CD4-positive, alpha-beta T cell treated with Interleukin-21 for 1 hour (primary cell): ENCODE results near the gene LRMDA.

Experiments used
- DNase-seq: peaks from one replicate; pipeline ENCODE4 v3.0.0-alpha.2; 2020

LRMDA gene

DNA sequence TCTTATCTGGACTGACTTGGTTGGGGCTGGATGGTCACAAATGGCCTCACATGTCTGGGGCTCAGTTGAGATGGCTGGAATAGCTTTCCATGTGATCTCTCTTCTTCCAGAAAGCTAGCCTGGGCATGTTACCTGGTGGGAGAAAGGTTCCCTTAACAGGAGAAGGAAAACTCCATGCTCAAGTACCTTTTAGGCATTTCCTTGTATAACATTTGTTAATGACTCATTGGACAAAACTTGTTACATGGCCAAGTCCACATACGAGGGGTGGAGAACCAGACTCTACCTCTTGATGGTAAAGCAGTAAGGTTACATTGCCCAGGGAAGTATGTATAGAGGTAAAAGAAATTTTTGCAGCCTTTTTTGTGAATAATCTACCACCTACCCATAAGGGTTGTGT is 826.4 kb downstream of the LRMDA start:
- no peak for DNase-seq

DNA sequence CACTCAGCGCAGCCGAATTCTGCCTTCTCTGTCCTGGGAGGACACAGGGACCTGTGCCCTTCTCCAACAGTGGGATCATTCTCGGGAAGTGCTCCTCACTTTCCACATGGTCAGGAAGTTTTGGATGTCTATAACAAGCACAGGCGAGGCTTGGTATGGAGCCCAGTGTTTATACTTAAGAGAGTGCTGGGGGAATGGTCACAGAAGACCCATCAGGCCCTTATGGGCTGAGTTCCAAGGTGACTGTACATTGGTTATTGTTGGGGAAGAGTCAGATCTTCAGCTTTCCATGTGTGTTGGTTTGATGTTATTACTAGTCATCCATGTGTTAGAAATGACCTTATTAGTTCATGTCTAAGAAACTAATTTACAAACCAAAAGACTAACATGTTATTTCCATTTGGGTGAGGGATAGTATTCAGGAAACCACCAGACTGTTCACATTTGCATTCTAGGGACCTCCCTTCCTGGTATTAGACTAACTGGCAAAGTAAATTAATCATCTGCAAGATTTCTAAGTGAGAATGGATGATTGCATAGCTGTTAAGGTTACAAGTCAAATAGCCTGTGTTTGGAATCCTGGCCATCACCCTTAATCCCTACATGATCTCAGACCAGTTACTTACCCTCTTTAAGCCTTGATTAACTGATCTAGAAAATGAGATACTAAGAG is 834.2 kb downstream of the LRMDA start:
- DNase-seq: no peak

DNA sequence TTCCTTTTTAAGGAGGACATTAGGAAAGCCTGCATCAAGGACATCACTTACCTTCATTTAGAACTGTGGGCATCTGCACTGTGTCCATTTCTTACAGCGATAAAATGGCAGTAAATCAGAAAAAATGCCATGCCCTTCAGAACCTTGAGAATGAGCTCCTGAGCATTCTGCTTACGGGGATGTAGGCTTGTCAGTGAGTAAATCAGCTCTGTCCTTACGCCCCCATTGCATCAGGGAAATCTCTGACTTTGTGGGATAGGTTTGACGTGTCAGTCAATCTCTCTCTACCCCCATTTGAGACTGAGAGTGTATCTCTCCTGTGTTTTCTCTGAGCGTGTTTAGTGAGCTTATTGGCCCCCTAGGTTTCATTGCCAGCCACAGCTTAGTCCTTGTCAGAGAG is 837.1 kb downstream of the LRMDA start:
- DNase-seq: no peak

DNA sequence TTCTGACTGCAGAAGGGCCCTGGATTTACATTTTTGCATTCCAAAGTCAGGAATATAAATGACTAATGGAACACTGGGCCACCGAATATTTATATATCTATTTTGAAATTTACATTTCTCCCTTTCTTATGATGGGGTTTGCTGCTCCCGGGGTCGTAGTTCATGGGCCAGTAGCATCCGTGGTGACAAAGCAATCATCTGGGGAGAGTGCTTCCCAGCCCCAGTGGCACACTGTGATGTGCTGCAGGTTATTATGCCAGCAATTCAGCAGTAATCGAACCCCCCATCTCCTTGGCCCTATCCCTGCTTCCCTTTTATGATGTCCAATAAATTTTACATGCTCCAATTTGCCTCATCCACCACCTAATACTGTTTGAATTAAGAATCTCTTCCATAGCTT is 837.5 kb downstream of the LRMDA start:
- no peak for DNase-seq

DNA sequence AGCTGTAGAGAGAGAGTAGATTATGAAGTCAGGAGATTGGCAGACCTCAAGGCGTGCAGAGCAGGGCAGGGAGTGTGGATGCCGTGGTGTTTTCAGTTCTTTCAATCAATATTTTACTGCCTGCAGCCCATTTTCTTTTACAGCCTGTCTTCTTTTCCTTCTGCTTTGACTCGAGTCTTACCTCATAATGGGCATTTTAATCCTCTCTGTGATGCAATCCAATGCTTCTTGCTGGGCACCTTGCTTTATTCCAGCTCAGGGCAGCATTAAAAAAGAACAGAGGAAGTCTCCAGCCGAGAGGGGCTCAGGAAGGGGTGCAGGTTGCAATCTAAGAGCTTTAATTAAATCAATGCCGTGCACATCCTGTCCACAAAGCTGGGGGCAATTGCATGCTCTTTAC is 839.0 kb downstream of the LRMDA start:
- no peak for DNase-seq

DNA sequence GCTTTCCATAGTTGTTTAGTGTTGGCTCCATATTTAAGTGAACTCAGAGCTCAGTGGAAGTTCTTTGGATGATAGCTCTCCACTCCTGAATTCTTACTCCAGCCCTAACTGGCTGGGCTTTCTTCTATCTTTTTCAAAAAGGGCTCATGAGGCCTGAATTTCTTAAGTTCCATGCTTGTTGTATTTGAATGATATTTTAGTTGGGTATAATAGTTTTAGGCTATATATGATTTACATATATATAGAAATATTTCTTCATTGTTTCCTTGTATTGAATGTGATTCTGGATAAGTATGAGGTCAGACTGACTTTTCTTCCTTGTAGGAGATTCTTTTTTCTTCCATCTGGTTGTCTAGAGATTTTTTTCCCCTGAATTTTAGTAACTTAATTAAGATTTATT is 843.5 kb downstream of the LRMDA start:
- no peak for DNase-seq

DNA sequence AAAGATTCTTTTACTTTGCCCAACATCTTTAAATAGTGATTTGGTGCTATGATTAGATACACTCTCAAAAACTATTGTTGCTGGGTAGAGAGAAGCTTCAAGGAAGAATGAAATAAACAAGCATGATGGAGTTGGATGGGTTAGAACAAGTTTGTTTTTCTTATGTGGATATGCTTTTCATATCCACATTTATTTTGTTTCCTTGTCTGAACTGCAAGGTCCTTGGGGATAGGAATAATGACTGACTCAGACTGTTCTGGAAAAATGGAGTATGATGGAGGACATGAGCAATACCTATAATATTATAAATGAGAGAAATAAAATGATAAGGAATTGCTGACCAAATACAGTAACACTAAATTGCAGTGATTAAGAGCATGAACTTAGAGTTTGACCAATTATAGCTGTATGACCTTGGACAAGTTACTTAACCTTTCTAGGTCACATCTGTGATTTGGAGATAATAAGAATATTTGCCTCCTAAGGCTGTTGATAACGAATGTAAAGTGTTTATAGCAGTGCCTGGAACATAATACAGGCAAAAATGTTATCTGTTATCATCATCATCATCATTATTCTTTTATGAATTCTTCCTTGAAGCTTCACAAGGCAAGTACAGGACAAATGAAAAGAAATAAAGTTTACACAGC is 847.5 kb downstream of the LRMDA start:
- DNase-seq: no peak

DNA sequence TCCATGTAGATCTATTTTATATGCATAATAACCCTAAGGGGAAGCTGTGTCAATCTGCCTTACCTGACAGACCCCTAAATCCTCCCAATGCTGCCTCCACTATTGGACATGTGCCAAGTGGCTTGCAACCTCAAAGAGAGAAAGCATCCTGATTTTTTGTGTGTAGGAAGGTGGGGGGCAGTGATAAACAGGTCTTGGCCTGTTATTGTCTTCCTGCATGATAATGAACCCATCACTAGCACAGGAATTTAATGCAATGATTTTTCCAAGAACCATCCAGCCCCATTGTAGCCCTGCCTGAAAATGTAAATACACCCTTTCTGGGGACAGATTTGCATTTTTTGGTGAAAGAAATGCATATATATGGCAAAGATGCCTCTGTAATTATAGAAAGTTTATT is 850.2 kb downstream of the LRMDA start:
- no peak for DNase-seq

DNA sequence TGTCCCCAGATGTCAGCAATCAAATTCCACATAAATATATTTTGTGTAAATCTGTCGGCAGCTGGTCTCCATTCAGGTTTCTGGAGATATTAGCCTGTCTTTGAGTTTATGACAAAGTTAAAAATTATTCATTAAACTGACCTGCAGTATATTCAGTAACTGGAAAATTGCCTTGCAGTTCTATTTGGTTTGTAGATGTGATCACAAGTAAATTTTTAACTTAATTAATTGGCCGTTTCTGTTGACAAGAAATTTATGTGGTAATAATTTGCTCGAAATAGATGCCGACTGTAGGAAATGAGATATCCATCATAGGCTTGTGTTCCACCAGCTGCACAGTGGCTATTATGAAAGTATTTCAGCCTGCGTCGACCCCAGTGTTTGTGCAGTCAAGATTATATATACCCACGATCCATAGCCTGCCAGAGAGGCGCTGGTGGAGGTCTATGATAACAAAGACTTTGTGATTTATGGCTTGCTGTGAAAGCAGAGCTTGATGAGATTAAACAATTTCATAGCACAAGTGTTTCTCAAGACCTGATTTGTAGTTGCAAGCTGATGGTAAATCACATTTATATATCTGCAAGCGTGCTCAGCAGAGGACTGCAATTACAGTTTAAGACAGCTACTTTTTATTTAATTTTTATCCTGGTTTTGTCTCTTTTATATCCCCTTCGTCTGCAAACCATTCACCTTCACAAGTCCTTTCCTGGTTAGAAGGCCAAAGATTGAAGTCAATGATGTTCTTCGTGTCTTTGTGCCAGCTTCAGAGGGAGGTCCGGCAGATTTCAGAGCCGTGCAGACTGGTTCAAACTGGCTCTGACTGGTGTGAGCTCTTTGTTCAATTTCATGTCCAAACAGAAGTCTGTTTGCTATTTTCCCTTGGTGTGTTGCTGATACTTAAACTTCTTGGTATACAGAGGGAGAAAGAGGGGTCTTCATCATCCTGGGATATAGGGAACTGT is 850.9 kb downstream of the LRMDA start:
- no peak for DNase-seq

DNA sequence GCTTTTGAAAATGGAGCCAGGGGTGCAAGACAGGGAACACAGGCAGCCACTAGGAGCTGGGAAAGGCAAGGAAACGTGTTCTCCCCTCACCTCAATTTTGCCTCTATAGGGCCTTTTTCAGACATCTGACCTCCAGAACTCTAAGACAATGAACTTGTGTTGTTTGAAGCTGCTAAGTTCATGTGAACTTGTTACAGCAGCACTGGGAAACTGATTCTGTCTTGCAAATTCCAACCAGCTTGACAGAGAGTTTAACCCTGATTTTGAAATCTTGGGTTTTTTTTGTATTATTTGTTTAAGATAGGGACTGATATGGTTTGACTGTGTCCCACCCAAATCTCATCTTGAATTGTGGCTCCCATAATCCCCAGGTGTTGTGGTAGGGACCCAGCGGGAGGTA is 852.9 kb downstream of the LRMDA start:
- no peak for DNase-seq

DNA sequence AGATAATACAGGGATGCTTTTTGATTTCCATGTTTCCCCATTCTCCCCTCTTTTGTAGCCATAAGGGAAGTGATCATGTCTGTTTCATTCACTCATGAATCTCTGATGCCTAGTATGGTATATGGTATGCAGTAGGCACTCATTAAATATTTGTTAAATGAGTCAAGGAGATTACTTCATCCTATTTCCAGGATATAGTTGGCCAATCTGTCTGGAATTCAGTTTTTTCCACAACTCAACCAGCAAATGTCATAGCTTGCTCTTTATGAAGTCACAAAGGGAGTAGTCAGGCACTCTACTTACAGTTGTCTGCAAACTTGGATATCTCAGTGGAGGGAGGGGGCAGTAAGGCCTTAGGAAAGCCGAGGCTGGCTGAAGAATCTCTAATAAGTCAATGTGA is 853.6 kb downstream of the LRMDA start:
- DNase-seq: no peak

DNA sequence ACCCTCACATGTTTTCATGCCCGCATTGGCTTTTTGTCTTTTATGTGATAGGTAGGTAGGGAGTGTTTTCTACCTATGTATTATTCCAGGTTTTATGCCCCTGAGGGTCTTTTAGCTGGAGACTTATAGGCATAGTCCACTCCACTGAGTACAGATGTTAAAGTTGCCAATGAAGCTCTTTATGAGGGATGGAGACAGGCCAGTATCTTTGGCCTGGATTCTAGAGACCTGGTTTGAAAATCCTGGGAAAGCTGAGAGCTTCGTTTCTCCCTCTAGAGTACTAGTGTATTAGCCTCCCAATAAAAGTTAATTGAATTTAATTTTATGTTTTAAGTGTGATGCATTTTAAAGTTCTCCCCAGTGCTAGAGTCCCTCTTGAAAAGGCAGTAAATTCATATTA is 854.1 kb downstream of the LRMDA start:
- DNase-seq: no peak

DNA sequence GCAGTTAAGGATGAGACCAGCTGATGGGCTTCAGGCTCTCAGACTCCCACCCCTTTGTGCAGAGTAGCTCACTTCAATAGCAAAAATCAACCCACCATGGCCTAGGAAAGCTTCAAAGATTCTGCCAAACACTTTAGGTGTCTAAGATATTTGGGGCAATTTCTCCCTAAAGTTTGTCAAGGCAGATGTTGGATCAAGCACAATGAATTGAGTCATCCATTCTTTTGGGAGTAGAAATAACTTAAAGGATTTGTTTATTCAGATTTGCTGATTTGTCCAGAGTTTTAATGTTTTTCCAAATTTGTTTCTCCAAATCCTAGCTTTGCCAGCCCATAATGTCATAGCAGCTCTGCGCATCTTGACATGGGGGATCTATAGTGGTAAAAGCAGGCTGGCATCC is 855.1 kb downstream of the LRMDA start:
- DNase-seq: no peak

DNA sequence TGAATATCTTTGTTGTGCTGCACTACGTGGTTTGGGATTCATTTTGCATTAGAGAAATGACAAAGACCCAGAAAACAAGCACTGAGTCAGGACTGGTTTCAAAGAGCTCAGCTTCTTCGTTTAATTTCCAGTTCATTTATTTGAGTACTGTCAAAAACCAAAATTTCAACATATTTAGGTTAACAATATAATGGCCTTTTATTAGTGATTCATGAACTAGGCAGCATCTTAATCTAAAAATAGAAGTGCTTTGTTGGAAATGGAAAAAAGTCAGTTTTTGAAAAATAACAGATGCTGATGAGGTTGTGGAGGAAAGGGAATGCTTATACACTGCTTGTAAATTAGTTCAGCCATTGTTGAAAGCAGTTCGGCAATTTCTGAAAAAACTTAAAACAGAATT is 856.4 kb downstream of the LRMDA start:
- no peak for DNase-seq

DNA sequence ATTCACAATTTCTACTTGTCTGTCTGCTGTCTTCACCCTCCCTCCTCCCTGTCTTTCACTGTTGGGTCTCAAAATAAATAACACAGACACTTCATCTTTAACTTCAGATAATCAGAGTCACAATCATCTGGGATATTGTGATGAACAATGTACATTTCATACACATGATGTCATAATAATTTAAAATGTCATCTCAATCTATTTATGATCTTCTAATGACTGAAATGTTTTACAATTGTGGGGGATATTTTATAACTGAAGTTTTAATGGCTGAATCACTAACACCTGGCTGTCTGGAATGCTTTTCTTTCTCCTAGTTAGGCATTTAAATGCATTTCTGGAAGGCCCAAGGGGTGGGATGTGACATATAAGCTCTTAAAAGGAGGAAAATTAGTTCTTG is 859.8 kb downstream of the LRMDA start:
- DNase-seq: no peak

DNA sequence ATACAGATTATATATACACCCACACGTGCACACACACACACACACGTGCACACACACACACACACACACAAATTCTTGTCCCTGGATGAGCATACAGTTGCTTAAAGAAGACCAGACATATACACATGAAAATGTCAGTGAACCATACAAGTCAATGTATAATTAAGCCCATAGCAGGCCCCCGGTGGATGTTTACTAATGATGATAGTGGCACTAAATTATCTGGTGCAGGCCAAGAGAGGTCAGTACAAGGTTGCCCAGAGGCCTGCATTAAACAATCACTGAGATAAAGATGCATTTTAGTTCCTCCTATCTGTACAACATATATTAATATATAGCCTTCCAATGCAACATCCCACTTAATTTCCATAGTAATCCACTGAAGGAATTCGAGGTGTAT is 860.5 kb downstream of the LRMDA start:
- DNase-seq: no peak

DNA sequence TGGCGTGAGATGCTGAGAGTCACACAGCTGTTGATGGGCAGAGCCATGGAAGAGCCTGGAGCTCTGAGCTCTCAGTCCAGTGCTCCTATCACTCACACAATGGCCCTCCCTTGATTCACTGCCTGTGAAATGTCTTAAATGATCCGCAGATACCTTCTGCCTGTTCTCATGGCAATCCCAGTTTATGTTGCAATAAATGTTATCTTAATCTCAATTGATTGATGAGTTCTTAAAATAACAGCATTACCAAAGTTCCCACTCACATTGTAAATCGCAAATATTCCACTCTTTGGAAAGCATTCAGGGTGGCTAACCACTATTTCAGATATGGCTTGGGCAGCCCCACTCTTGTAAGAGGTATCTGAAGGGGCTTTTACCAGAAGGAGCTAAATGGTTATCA is 865.5 kb downstream of the LRMDA start:
- DNase-seq: no peak

DNA sequence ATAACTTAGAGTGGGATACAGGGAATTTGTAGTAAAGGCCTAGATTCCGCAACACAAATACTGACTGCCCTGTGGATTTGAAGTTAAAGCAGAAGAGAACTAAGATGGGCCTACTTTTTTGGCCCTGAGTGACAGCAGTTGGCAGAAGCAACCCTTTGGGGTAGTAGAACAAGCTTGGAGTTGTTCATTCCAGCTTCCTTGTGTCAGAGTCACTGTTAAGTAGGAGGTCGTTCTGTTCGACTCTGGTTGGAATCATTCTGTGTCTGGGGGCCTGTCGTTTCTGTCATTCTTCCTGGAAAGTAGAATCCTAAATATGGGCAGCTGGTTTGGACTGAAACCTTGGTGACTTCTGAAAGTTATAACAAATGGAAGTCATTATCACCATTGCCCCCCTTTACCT is 865.9 kb downstream of the LRMDA start:
- no peak for DNase-seq

DNA sequence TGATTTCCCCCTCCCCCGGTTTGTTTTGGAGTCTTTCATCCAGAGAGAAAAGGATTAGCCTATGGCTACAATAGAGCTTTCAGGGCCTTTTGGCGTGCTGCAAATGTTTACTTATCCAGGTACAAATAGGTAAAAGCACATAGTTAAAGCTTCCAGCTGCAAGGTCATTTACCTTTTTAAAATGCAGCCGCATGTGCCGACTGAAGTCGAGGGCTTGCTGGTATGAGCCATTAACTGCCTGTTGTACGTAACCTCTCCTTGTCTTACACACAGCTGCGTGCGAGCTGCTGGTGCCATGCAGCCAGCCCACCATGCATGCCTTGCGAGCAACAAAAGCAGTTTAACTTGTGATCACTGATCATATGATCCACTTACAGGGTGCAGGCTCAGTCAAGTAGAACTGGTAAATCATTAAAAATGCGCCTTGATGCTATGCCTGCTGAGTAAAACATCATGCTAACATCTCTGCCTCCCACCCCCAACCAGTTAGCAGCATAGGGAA is 866.4 kb downstream of the LRMDA start:
- DNase-seq: no peak

DNA sequence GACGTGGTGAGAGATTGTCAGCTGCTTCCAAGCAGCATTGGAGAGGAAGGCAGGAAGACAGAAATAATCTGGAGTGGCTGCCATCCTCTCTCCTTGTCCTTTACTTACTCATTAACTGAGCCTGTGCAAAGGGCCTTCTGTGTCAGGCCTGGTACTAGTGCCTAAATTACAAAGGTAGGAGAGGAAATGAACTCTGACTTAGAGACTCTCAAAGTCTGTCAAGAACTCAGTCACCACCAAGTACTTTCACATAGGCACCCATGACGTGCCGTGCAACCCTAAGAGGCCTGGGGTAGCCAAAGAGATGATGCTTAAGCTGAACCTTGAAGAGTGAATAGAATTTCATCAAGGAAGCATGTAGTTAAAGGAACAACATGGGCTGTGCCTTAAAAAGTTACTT is 866.9 kb downstream of the LRMDA start:
- DNase-seq: no peak

DNA sequence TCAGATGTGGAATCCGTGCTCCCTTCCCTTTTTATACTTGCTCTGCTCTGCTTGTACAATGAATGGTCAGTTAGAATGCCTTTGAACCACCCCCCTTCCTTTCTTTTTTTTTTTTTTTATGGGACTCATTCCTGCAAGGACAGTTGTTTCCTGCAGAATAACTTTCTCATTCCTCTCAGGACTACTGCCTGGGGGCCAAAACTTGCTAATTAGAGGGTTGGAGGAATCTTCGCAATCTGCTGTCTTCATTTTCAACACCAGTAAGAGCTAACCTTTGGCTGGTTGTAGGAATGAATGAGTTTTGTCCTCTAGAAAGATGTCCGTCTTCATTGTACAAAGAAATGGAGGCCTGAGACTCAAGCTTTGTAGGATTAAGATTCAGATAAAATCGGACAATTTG is 868.1 kb downstream of the LRMDA start:
- no peak for DNase-seq

DNA sequence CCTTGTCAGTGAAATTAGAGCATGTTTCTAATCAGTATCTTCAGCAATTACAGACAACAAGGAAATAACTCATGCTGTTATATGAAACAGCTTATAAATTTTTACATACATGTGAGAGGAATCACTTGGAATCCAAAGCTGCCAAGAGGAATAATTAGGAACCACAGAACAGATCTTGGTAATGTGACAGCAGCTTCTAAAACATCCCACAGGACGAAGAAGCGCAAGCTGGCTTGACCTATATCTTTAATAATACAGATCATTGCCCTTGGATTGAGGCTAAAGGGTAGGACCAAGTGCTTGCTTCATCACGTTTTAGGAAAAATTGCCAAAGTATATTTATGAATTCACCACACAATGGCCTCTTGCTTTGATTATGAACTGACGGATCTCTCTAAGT is 869.8 kb downstream of the LRMDA start:
- no peak for DNase-seq

DNA sequence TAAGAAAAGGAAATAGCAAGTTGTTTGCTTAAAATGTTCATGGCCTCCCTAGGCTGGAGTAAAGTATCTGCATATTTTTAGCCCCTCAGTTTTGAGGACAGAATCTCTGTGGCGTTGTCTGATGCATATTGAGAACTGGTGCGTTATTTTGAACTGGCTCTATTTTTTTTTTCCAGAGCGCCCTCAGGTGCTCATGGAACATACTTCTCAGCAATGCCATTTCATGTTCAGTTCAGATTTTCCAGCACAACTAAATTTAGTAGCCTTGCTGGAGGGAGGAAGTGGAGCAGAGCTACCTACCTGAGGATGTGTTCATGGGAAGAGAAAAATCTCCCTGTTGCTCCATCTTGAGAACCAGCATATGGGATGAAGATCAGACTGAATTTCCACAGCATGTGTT is 870.5 kb downstream of the LRMDA start:
- no peak for DNase-seq

DNA sequence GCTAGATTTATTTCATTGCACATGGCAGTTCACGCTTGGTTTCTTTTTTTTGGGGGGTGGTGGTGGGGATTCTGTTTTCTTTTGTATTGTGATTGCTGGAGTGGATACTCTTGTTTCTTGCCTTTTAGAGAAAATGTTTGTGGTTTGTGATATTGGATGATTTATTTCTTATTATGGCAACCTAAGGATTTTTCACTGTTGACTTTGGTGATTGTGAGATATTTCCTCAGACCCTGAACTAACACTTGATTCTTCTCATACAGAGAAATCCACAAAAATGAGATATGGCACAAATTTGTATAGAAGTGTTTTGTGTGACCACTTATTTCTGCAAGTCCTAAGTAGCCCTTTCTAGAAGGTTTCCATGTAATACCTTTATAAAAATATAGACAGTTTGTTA is 871.1 kb downstream of the LRMDA start:
- no peak for DNase-seq
